HepG2 (cell line): Measurements from ENCODE around the gene KRTAP19-7. TPM values are rescaled to one million over a fixed set of nuclear protein-coding genes. Genes with fewer than 3 reads are reported as not detected.

Experiments used
- ATAC-seq: fragments of 200-7000 bp; cut with Tn5 transposase; 3 replicates; pipeline ENCODE4 v1.9.1; 2020; ENCODE audit warnings: mild to moderate bottlenecking, moderate library complexity
- BruUV-seq: library from RNA; stranded (reverse); fragments of 400-500 nt; replicated peaks from 2 replicates; lab custom pipeline; 2021; lab: Mats Ljungman, UMichigan
- CTCF ChIA-PET: fragments of 300-600 bp; formaldehyde crosslinking; extraction: SDS; loops from one replicate; lab custom pipeline; 2021; ENCODE audit warnings: low total read pairs, inconsistent platforms, low intra/inter-chr PET ratio; lab: Yijun Ruan, JAX
- POLR2A ChIA-PET: fragments of 350-600 bp; sonication (Branson Sonifier 250); formaldehyde crosslinking; loops from one replicate; lab custom pipeline; 2020; ENCODE audit warnings: antibody characterized with exemption, inconsistent platforms; lab: Yijun Ruan, JAX
- DNase-seq: peaks from one replicate; pipeline ENCODE4 v3.0.0-alpha.2; 2015; ENCODE audit warnings: low spot score
- FAIRE-seq: peaks from 3 replicates; lab custom pipeline; 2011; peaks lifted over from hg19 to GRCh38; lab: Jason Lieb, UNC
- H2AFZ ChIP-seq: one replicate; pipeline ENCODE4 v1.6.1; 2011; ENCODE audit warnings: low read length, inconsistent platforms
- H3K27ac ChIP-seq: fragments of 300-600 bp; 3 replicates; pipeline ENCODE4 v1.8.0; 2011; ENCODE audit warnings: mixed run types, mild to moderate bottlenecking, mixed read lengths, low read length, inconsistent platforms; ENCODE audit not compliant: insufficient read depth; ENCODE audit errors: extremely low read length
- H3K27me3 ChIP-seq, 2 experiments: fragments of 200-600 bp in 1 of 2; 2 replicates in 1 of 2; 3 replicates in 1 of 2; pipeline versions ENCODE4 v1.6.0 to v1.8.0; 2011; ENCODE audit warnings: low read length in 2 of 2, mild to moderate bottlenecking in 2 of 2, moderate library complexity in 2 of 2, inconsistent platforms in 1 of 2; ENCODE audit not compliant: insufficient read depth in 2 of 2, control insufficient read depth in 1 of 2
- H3K36me3 ChIP-seq, 2 experiments: fragments of 200-600 bp in 1 of 2; replicated peaks in 1 of 2; 2 replicates in 1 of 2; 3 replicates in 1 of 2; pipeline versions ENCODE4 v1.5.1 to v1.8.0; 2011; ENCODE audit warnings: low read length in 2 of 2, inconsistent platforms in 1 of 2; ENCODE audit not compliant: insufficient read depth in 2 of 2, control insufficient read depth in 1 of 2
- H3K4me1 ChIP-seq: 2 replicates; pipeline ENCODE4 v1.5.1; 2012; ENCODE audit warnings: low read length, inconsistent platforms; ENCODE audit not compliant: insufficient read depth
- H3K4me2 ChIP-seq: 2 replicates; pipeline ENCODE4 v1.6.0; 2011; ENCODE audit warnings: low read depth, low read length, inconsistent platforms
- H3K4me3 ChIP-seq, 3 experiments: fragments of 200-600 bp in 1 of 3; sonication (generic), shearing (Covaris generic) in 1 of 3; replicated peaks in 1 of 3; 2 replicates each; pipeline ENCODE4 v1.5.1; 2011 to 2016; ENCODE audit warnings: low read length in 3 of 3, inconsistent platforms in 2 of 3, low read depth in 2 of 3, mild to moderate bottlenecking in 2 of 3, control low read depth in 1 of 3, mixed read lengths in 1 of 3; ENCODE audit not compliant: insufficient read depth in 1 of 3
- H3K79me2 ChIP-seq: one replicate; pipeline ENCODE4 v1.6.1; 2011; ENCODE audit warnings: low read length, inconsistent platforms; ENCODE audit not compliant: insufficient read depth
- H3K9ac ChIP-seq: 2 replicates; pipeline ENCODE4 v1.6.0; 2011; ENCODE audit warnings: mild to moderate bottlenecking, low read depth, low read length, inconsistent platforms; ENCODE audit not compliant: insufficient read depth
- H3K9me3 ChIP-seq: 2 replicates; pipeline ENCODE4 v1.5.1; 2012; ENCODE audit warnings: mild to moderate bottlenecking, low read length
- H4K20me1 ChIP-seq: 2 replicates; pipeline ENCODE4 v1.6.0; 2011; ENCODE audit warnings: inconsistent platforms, mild to moderate bottlenecking, low read length, moderate library complexity; ENCODE audit not compliant: insufficient read depth
- CEBPZ ChIP-seq: IDR thresholded peaks from 2 replicates; pipeline ENCODE4 v1.6.1; 2012; ENCODE audit warnings: low read length, improper control_type of control experiment
- DNMT3B ChIP-seq: conservative IDR thresholded peaks from 2 replicates; pipeline ENCODE4 v1.6.1; 2016; ENCODE audit warnings: missing biosample characterization, control low read depth
- HOXA5 ChIP-seq: sonication (generic); formaldehyde crosslinking; IDR thresholded peaks from 2 replicates; pipeline ENCODE4 v1.4.0; 2020; ENCODE audit warnings: missing genetic modification reagents
- IKZF1 ChIP-seq: fragments of 450-650 bp; IDR thresholded peaks from 2 replicates; pipeline ENCODE4 v1.7.1; 2016
- MAFK ChIP-seq, 2 experiments: IDR thresholded peaks in 1 of 2; conservative IDR thresholded peaks in 1 of 2; 2 replicates each; pipeline ENCODE4 v1.6.1; 2011; ENCODE audit warnings: improper control_type of control experiment in 2 of 2, low read length in 2 of 2
- PAX8 ChIP-seq: sonication (generic); formaldehyde crosslinking; IDR thresholded peaks from 2 replicates; pipeline ENCODE4 v1.8.0; 2022; ENCODE audit warnings: mild to moderate bottlenecking, missing genetic modification reagents, borderline replicate concordance
- ZBTB20 ChIP-seq: sonication (generic); formaldehyde crosslinking; IDR thresholded peaks from 2 replicates; pipeline ENCODE4 v1.8.1; 2023; ENCODE audit warnings: missing genetic modification reagents, low read depth, mild to moderate bottlenecking, borderline replicate concordance
- ZNF563 ChIP-seq: sonication (generic); formaldehyde crosslinking; IDR thresholded peaks from 2 replicates; pipeline ENCODE4 v1.8.0; 2022; ENCODE audit warnings: mild to moderate bottlenecking, moderate library complexity, missing genetic modification reagents
- ZNF605 ChIP-seq: sonication (generic); formaldehyde crosslinking; IDR thresholded peaks from 2 replicates; pipeline ENCODE4 v1.8.0; 2022; ENCODE audit warnings: mild to moderate bottlenecking, missing genetic modification reagents
- in situ Hi-C: cut with HindIII; loops from 2 replicates; pipeline ENCODE4 v1.10.0; 2017; ENCODE audit warnings: low pct_unique_long_range_greater_than_20kb; ENCODE audit not compliant: extremely low pct_ligation_motif_present
- intact Hi-C: fragments of 100-400 bp; cut with micrococcal nuclease; formaldehyde crosslinking; loops from one replicate; pipeline ENCODE4 v1.10.0; 2022; ENCODE audit not compliant: unreplicated experiment
- polyA plus RNA-seq, 8 experiments: library from polyadenylated mRNA; depleted of rRNA in 3 of 8; stranded (reverse) in 7 of 8; unstranded in 1 of 8; fragments of >200 nt; fragmentation: Illumina TruSeq in 4 of 8; extraction: Trizol in 4 of 8; gene quantifications; 2 replicates each; pipeline versions ENCODE4 v1.2.1 to v1.2.3, GENCODE V29; 2011 to 2016; ENCODE audit warnings: low read depth in 4 of 8, missing spikeins in 1 of 8, mixed read lengths in 1 of 8; ENCODE audit not compliant: insufficient read depth in 1 of 8
- total RNA-seq, 5 experiments: library from RNA; depleted of rRNA; stranded (reverse); fragments of >200 nt; fragmentation: Illumina TruSeq; extraction: Trizol; gene quantifications; 2 replicates each; pipeline ENCODE4 v1.2.3, GENCODE V29; 2016; ENCODE audit warnings: low read depth in 1 of 5
- TF ChIP-seq, protein P1 (sequence below): sonication (generic); formaldehyde crosslinking; IDR thresholded peaks from 2 replicates; pipeline ENCODE4 v1.4.0; 2020; ENCODE audit warnings: missing genetic modification reagents, borderline replicate concordance
- TF ChIP-seq, protein P2 (sequence below): sonication (generic); formaldehyde crosslinking; IDR thresholded peaks from 2 replicates; pipeline ENCODE4 v1.8.1; 2023; ENCODE audit warnings: mild to moderate bottlenecking, missing genetic modification reagents

KRTAP19-7 gene
- total and polyA plus RNA-seq, 2 of the 13 experiments (the other 11 are each of a cell fraction or from before 2014, with no cell fraction given), result not detected

- DNase-seq (no peak), FAIRE-seq (no peak), ATAC-seq (no peak)
- no peaks in the 10 kb centered on the region for H3K79me2 ChIP-seq
- H3K27ac ChIP-seq, result no peak overlapping the region
- intact Hi-C loops, result no loop called here
- no peaks in the 10 kb centered on the region for H3K27me3 ChIP-seq
- no peak overlapping the region for H3K4me3 ChIP-seq
- H3K9me3 ChIP-seq, result peaks cover 83% of the 10 kb centered on the region
- no peaks in the 10 kb centered on the region for H3K36me3 ChIP-seq
- TF ChIP-seq PAX8 (CRISPR knock-in tag), result no peak
- TF ChIP-seq MAFK (conservative IDR thresholded peaks at IDR 0.05 in 1 of 2, IDR thresholded peaks at IDR 0.05 in 1 of 2; ENCODE audit: low read length in 2 of 2), result 0 out of 4 replicates have a peak, but pooled peaks of 1 of the 2 experiments have one; percentile 5
- no peak overlapping the region for H3K9ac ChIP-seq
- CTCF ChIA-PET, result no interaction called here
- no peaks in the 10 kb centered on the region for H3K4me1 ChIP-seq
- in situ Hi-C loops, result no loop called here
- no peaks in the 10 kb centered on the region for H4K20me1 ChIP-seq
- no peak overlapping the region for H3K4me2 ChIP-seq
- BruUV-seq, result no TSS peak
- POLR2A ChIA-PET, result no interaction called here
- H2AFZ ChIP-seq, result no peak overlapping the region
Measured at GRCh38 chr21:30577766-30578165, 16.7 kb upstream of the KRTAP19-7 start.

GRCh38 chr21:30567617-30568016, 6.5 kb upstream of the KRTAP19-7 start:
- no peak overlapping the region for H3K9ac ChIP-seq
- no peaks in the 10 kb centered on the region for H3K4me1 ChIP-seq
- ATAC-seq (no peak), FAIRE-seq (no peak), DNase-seq (no peak)
- H3K4me2 ChIP-seq, result no peak overlapping the region
- BruUV-seq, result no TSS peak
- no peak overlapping the region for H3K27ac ChIP-seq
- intact Hi-C loops, result no loop called here
- ChIA-PET POLR2A (no interaction called here), CTCF (no interaction called here)
- no peaks in the 10 kb centered on the region for H3K36me3 ChIP-seq
- no peaks in the 10 kb centered on the region for H4K20me1 ChIP-seq
- H3K9me3 ChIP-seq, result peaks cover 71% of the 10 kb centered on the region
- H3K27me3 ChIP-seq, result no peaks in the 10 kb centered on the region
- H2AFZ ChIP-seq, result no peak overlapping the region
- no peak overlapping the region for H3K4me3 ChIP-seq
- H3K79me2 ChIP-seq, result no peaks in the 10 kb centered on the region
- in situ Hi-C loops, result no loop called here
- TF ChIP-seq, protein P1, sequence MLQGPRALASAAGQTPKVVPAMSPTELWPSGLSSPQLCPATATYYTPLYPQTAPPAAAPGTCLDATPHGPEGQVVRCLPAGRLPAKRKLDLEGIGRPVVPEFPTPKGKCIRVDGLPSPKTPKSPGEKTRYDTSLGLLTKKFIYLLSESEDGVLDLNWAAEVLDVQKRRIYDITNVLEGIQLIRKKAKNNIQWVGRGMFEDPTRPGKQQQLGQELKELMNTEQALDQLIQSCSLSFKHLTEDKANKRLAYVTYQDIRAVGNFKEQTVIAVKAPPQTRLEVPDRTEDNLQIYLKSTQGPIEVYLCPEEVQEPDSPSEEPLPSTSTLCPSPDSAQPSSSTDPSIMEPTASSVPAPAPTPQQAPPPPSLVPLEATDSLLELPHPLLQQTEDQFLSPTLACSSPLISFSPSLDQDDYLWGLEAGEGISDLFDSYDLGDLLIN (CRISPR knock-in tag), result no peak
- TF ChIP-seq IKZF1 (no peak), HOXA5 (no peak), CEBPZ (no peak), ZNF563 (CRISPR knock-in tag) (no peak), DNMT3B (no peak), ZBTB20 (CRISPR knock-in tag) (no peak), ZNF605 (CRISPR knock-in tag) (no peak)
- TF ChIP-seq, protein P2, sequence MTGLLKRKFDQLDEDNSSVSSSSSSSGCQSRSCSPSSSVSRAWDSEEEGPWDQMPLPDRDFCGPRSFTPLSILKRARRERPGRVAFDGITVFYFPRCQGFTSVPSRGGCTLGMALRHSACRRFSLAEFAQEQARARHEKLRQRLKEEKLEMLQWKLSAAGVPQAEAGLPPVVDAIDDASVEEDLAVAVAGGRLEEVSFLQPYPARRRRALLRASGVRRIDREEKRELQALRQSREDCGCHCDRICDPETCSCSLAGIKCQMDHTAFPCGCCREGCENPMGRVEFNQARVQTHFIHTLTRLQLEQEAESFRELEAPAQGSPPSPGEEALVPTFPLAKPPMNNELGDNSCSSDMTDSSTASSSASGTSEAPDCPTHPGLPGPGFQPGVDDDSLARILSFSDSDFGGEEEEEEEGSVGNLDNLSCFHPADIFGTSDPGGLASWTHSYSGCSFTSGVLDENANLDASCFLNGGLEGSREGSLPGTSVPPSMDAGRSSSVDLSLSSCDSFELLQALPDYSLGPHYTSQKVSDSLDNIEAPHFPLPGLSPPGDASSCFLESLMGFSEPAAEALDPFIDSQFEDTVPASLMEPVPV (CRISPR knock-in tag), result no peak
